Endothelial cell (in vitro differentiated cells): ENCODE measurements around the gene ICAM3. TPM values are rescaled to one million over a fixed set of nuclear protein-coding genes. Genes with fewer than 3 reads are reported as not detected.
A peak's percentile ranks its signal among the peaks of the same experiment; 100 is the strongest.

Source experiments
- DNase-seq: peaks from one replicate; pipeline ENCODE4 v3.0.0; 2021; ENCODE audit warnings: low spot score
- H3K27ac Mint-ChIP-seq: one replicate; pipeline ENCODE4 v1.8.0; 2021; ENCODE audit warnings: mixed read lengths, inconsistent platforms; ENCODE audit not compliant: unreplicated experiment
- H3K27me3 Mint-ChIP-seq: one replicate; pipeline ENCODE4 v1.8.0; 2021; ENCODE audit warnings: mild to moderate bottlenecking, moderate library complexity, mixed read lengths, inconsistent platforms; ENCODE audit not compliant: unreplicated experiment
- H3K36me3 Mint-ChIP-seq: one replicate; pipeline ENCODE4 v1.8.0; 2021; ENCODE audit warnings: mild to moderate bottlenecking, low read depth, mixed read lengths, inconsistent platforms; ENCODE audit not compliant: unreplicated experiment
- H3K4me1 Mint-ChIP-seq: one replicate; pipeline ENCODE4 v1.8.0; 2021; ENCODE audit warnings: mild to moderate bottlenecking, mixed read lengths, inconsistent platforms; ENCODE audit not compliant: unreplicated experiment
- H3K4me3 Mint-ChIP-seq: one replicate; pipeline ENCODE4 v1.8.0; 2021; ENCODE audit warnings: mild to moderate bottlenecking, mixed read lengths, inconsistent platforms; ENCODE audit not compliant: unreplicated experiment
- H3K9me3 Mint-ChIP-seq: one replicate; pipeline ENCODE4 v1.8.0; 2021; ENCODE audit warnings: mixed read lengths, inconsistent platforms; ENCODE audit not compliant: unreplicated experiment
- CTCF ChIP-seq: fragments of 200-600 bp; sonication (generic); IDR thresholded peaks from one replicate; pipeline ENCODE4 v1.5.0; 2021; ENCODE audit warnings: antibody characterized with exemption; ENCODE audit not compliant: unreplicated experiment
- total RNA-seq: library from RNA; stranded (reverse); fragmentation: NEBNext Ultra II Directional; extraction: Animal tissue kit (Norgen Biotek cat#: 25700); gene quantifications from one replicate; pipeline ENCODE4 v1.2.1, GENCODE V29; 2021; ENCODE audit not compliant: unreplicated experiment

ICAM3 gene
- total RNA-seq, 1 donor from 2014 or later: 24.9 TPM

GRCh38 chr19:10293637-10294367 lies 45.6 kb downstream of the ICAM3 start:
- Mint-ChIP-seq H3K36me3 (peaks cover 8% of the 10 kb centered on the region), H3K27me3 (peaks cover 41% of the 10 kb centered on the region), H3K4me3 (no peak overlapping the region), H3K27ac (no peak overlapping the region), H3K9me3 (no peaks in the 10 kb centered on the region), H3K4me1 (peaks cover 10% of the 10 kb centered on the region)
- no peak for TF ChIP-seq CTCF
- no peak for DNase-seq

GRCh38 chr19:10292789-10293636 lies 46.4 kb downstream of the ICAM3 start:
- Mint-ChIP-seq H3K4me1 (peaks cover 14% of the 10 kb centered on the region), H3K27ac (no peak overlapping the region), H3K27me3 (peaks cover 45% of the 10 kb centered on the region), H3K36me3 (peaks cover 8% of the 10 kb centered on the region), H3K4me3 (peak overlapping the region; percentile 13), H3K9me3 (no peaks in the 10 kb centered on the region)
- no peak for DNase-seq
- no peak for TF ChIP-seq CTCF

- peak; percentile 58 for DNase-seq
- peaks cover 44% of the 10 kb centered on the region for H3K27me3 Mint-ChIP-seq
- no peak overlapping the region for H3K4me3 Mint-ChIP-seq
- peaks cover 8% of the 10 kb centered on the region for H3K36me3 Mint-ChIP-seq
- peaks cover 14% of the 10 kb centered on the region for H3K4me1 Mint-ChIP-seq
- TF ChIP-seq CTCF: no peak
- no peaks in the 10 kb centered on the region for H3K9me3 Mint-ChIP-seq
- H3K27ac Mint-ChIP-seq: no peak overlapping the region
Measured at GRCh38 chr19:10292206-10292788, 47.1 kb downstream of the ICAM3 start.

GRCh38 chr19:10291554-10292205 lies 47.7 kb downstream of the ICAM3 start:
- no peak overlapping the region for H3K27ac Mint-ChIP-seq
- DNase-seq: no peak
- H3K36me3 Mint-ChIP-seq: peaks cover 8% of the 10 kb centered on the region
- peaks cover 14% of the 10 kb centered on the region for H3K4me1 Mint-ChIP-seq
- TF ChIP-seq CTCF: no peak
- peaks cover 42% of the 10 kb centered on the region for H3K27me3 Mint-ChIP-seq
- no peak overlapping the region for H3K4me3 Mint-ChIP-seq
- no peaks in the 10 kb centered on the region for H3K9me3 Mint-ChIP-seq
